ENCODE results near the gene KCNMA1. TPM values are rescaled to one million over a fixed set of nuclear protein-coding genes. Genes with fewer than 3 reads are reported as not detected.

KCNMA1 gene
- total RNA-seq, 1 experiment from 2014 or later = 0.49 TPM

DNA sequence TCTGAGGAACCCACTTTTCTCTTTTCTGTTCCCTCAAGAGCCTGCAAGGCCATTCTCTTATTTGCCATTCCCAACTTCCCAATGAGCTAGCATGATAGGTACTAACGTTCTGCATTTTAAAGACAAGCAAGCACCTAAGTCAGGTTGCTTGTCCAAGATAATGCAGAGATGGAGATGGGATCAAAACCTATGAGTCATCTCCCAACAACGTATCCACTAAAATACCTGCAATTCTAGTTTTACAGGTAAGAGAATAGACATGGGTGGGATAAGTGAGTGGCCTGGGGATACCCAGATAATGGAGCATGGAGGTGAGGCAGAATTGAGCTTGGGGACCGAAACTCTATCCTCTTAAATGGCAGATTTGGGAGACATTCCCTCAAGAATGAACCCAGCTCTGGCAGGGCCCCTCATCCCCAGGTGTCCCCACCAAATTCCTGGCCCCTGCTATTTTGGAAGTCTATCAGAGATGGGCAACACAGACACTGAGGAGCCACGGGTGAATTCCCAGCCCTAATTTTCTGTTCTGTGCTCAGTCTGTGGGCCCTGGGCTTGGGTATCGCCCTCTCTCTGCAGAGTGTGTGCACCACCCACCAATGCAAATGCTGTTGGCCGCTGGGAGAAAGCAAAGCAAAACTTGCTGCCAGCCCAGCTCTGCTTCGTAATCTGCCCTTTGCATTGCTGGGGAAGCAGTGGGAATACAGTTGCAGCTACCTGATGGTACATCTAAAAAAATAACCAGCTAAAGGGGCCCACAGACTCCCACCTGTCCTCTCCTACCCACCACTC is 98.3 kb downstream of the KCNMA1 start:
- ChIA-PET RAD21 (ENCODE audit: low non-redundant PET in 1 of 2, low total read pairs in 2 of 2, uncharacterized antibody in 2 of 2, unreplicated experiment in 2 of 2) (no interaction called here), POLR2A (interaction anchor here (1.2 to 1.7 kb wide), 2 partner anchors 8 to 34 kb away, joined by 3 to 5 read pairs; no protein-coding TSS in a partner anchor), CTCF (no interaction called here)
- no peaks in the 10 kb centered on the region for H3K27me3 ChIP-seq (ENCODE audit: insufficient read depth, low read length)
- H3K79me2 ChIP-seq (ENCODE audit: insufficient read depth, low read length) = no peaks in the 10 kb centered on the region
- H3K27ac ChIP-seq (ENCODE audit: low read depth, low read length) = no peak overlapping the region
- no peak overlapping the region for H2AFZ ChIP-seq (ENCODE audit: low read depth, low read length, poor library complexity, severe bottlenecking)
- DNase-seq (ENCODE audit: low read depth, low spot score) (no peak), ATAC-seq (peak; percentile 55)
- H4K20me1 ChIP-seq (ENCODE audit: insufficient read depth) = no peaks in the 10 kb centered on the region
- H3K9ac ChIP-seq (ENCODE audit: low read length) = no peak overlapping the region
- H3K4me2 ChIP-seq (ENCODE audit: low read length) = peak overlapping the region; percentile 60
- H3K4me1 ChIP-seq (ENCODE audit: control insufficient read depth in 1 of 2, insufficient read depth in 2 of 2, low read length in 2 of 2) = peaks cover 10 to 21% of the 10 kb centered on the region in 2 experiments; a peak in 3 of 4 replicates
- intact Hi-C loops (cut with micrococcal nuclease) = no loop called here
- BruUV-seq (replicated peaks) = no TSS peak
- H3K36me3 ChIP-seq (ENCODE audit: control insufficient read depth in 1 of 2, insufficient read depth in 2 of 2, low read length in 2 of 2) = no peaks in the 10 kb centered on the region
- no peaks in the 10 kb centered on the region for H3K9me2 ChIP-seq (ENCODE audit: insufficient read depth)
- H3K9me3 ChIP-seq (ENCODE audit: control insufficient read depth in 1 of 2, insufficient read depth in 1 of 2, low read depth in 1 of 2, low read length in 2 of 2) = no peaks in the 10 kb centered on the region
- no peak overlapping the region for H3K4me3 ChIP-seq (replicated peaks in 1 of 2; ENCODE audit: low read depth in 1 of 2, low read length in 2 of 2)
- TF ChIP-seq, protein P1, sequence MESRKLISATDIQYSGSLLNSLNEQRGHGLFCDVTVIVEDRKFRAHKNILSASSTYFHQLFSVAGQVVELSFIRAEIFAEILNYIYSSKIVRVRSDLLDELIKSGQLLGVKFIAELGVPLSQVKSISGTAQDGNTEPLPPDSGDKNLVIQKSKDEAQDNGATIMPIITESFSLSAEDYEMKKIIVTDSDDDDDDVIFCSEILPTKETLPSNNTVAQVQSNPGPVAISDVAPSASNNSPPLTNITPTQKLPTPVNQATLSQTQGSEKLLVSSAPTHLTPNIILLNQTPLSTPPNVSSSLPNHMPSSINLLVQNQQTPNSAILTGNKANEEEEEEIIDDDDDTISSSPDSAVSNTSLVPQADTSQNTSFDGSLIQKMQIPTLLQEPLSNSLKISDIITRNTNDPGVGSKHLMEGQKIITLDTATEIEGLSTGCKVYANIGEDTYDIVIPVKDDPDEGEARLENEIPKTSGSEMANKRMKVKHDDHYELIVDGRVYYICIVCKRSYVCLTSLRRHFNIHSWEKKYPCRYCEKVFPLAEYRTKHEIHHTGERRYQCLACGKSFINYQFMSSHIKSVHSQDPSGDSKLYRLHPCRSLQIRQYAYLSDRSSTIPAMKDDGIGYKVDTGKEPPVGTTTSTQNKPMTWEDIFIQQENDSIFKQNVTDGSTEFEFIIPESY (IDR thresholded peaks at IDR 0.05; ENCODE audit: extremely low read depth, insufficient replicate concordance, low read length) = no peak
- TF ChIP-seq EGR1 (IDR thresholded peaks at IDR 0.05; ENCODE audit: low read depth) (no peak), EZH2 (IDR thresholded peaks at IDR 0.05) (no peak), FOSL1 (IDR thresholded peaks at IDR 0.05; ENCODE audit: low read depth) (peak; percentile 67), TCF7L2 (IDR thresholded peaks at IDR 0.05; ENCODE audit: borderline replicate concordance, extremely low read depth, insufficient read depth, insufficient read length) (no peak), CEBPB (IDR thresholded peaks at IDR 0.05; ENCODE audit: low read depth) (no peak), POLR2A (IDR thresholded peaks at IDR 0.05; ENCODE audit: borderline replicate concordance, extremely low read depth, insufficient read depth, insufficient read length) (no peak), SP1 (IDR thresholded peaks at IDR 0.05; ENCODE audit: low read depth) (peak; percentile 53; the same call in 1 of the 2 replicates), EZH2phosphoT487 (IDR thresholded peaks at IDR 0.05; ENCODE audit: borderline replicate concordance) (no peak), ZFX (IDR thresholded peaks at IDR 0.05) (no peak), JUND (IDR thresholded peaks at IDR 0.05) (peak; percentile 72; the same call in 1 of the 2 replicates), CBX3 (IDR thresholded peaks at IDR 0.05; ENCODE audit: low read depth) (0 out of 2 replicates have a peak, but pooled peaks have one; percentile 25), ZNF274 (IDR thresholded peaks at IDR 0.05; ENCODE audit: low read depth, low read length) (no peak), SRF (IDR thresholded peaks at IDR 0.05; ENCODE audit: low read depth) (no peak), RAD21 (IDR thresholded peaks at IDR 0.05; ENCODE audit: low read depth) (no peak), SIN3A (IDR thresholded peaks at IDR 0.05; ENCODE audit: low read depth) (no peak)
- TF ChIP-seq, protein P2, sequence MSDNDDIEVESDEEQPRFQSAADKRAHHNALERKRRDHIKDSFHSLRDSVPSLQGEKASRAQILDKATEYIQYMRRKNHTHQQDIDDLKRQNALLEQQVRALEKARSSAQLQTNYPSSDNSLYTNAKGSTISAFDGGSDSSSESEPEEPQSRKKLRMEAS (IDR thresholded peaks at IDR 0.05) = no peak
- TF ChIP-seq, protein P3, sequence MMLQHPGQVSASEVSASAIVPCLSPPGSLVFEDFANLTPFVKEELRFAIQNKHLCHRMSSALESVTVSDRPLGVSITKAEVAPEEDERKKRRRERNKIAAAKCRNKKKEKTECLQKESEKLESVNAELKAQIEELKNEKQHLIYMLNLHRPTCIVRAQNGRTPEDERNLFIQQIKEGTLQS (IDR thresholded peaks at IDR 0.05) = no peak
- TF ChIP-seq, protein P4, sequence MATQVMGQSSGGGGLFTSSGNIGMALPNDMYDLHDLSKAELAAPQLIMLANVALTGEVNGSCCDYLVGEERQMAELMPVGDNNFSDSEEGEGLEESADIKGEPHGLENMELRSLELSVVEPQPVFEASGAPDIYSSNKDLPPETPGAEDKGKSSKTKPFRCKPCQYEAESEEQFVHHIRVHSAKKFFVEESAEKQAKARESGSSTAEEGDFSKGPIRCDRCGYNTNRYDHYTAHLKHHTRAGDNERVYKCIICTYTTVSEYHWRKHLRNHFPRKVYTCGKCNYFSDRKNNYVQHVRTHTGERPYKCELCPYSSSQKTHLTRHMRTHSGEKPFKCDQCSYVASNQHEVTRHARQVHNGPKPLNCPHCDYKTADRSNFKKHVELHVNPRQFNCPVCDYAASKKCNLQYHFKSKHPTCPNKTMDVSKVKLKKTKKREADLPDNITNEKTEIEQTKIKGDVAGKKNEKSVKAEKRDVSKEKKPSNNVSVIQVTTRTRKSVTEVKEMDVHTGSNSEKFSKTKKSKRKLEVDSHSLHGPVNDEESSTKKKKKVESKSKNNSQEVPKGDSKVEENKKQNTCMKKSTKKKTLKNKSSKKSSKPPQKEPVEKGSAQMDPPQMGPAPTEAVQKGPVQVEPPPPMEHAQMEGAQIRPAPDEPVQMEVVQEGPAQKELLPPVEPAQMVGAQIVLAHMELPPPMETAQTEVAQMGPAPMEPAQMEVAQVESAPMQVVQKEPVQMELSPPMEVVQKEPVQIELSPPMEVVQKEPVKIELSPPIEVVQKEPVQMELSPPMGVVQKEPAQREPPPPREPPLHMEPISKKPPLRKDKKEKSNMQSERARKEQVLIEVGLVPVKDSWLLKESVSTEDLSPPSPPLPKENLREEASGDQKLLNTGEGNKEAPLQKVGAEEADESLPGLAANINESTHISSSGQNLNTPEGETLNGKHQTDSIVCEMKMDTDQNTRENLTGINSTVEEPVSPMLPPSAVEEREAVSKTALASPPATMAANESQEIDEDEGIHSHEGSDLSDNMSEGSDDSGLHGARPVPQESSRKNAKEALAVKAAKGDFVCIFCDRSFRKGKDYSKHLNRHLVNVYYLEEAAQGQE (IDR thresholded peaks at IDR 0.05; ENCODE audit: low read depth) = no peak
- TF ChIP-seq, protein P5, sequence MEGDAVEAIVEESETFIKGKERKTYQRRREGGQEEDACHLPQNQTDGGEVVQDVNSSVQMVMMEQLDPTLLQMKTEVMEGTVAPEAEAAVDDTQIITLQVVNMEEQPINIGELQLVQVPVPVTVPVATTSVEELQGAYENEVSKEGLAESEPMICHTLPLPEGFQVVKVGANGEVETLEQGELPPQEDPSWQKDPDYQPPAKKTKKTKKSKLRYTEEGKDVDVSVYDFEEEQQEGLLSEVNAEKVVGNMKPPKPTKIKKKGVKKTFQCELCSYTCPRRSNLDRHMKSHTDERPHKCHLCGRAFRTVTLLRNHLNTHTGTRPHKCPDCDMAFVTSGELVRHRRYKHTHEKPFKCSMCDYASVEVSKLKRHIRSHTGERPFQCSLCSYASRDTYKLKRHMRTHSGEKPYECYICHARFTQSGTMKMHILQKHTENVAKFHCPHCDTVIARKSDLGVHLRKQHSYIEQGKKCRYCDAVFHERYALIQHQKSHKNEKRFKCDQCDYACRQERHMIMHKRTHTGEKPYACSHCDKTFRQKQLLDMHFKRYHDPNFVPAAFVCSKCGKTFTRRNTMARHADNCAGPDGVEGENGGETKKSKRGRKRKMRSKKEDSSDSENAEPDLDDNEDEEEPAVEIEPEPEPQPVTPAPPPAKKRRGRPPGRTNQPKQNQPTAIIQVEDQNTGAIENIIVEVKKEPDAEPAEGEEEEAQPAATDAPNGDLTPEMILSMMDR (IDR thresholded peaks at IDR 0.05 in 2 of 3, conservative IDR thresholded peaks at IDR 0.05 in 1 of 3; ENCODE audit: borderline replicate concordance in 1 of 3, insufficient read depth in 1 of 3, low read depth in 2 of 3, low read length in 2 of 3) = no peak

Measured in HCT116 (cell line).